Thoracic aorta (tissue), 2 donors: ENCODE measurements around the gene LYPD6B. TPM values are rescaled to one million over a fixed set of nuclear protein-coding genes. Genes with fewer than 3 reads are reported as not detected.

Experiments
- ATAC-seq: fragments of 150-250 bp; one replicate; pipeline ENCODE4 v1.8.0; 2017; ENCODE audit warnings: low read depth; ENCODE audit not compliant: insufficient number of reproducible peaks, low FRiP score
- DNase-seq: peaks from one replicate; pipeline ENCODE4 v3.0.0-alpha.2; 2020; ENCODE audit warnings: low spot score
- H3K27ac ChIP-seq, 2 donors: fragments of 200-600 bp; sonication (generic); 1 replicate in 1 of 2; 2 replicates in 1 of 2; pipeline ENCODE4 v1.5.1; 2016; ENCODE audit warnings: mild to moderate bottlenecking in 2 of 2, moderate library complexity in 2 of 2
- H3K27me3 ChIP-seq: fragments of 200-600 bp; sonication (generic); replicated peaks from 2 replicates; pipeline ENCODE4 v1.6.0; 2016; ENCODE audit warnings: mild to moderate bottlenecking; ENCODE audit not compliant: insufficient read depth
- H3K36me3 ChIP-seq: fragments of 200-600 bp; sonication (generic); one replicate; pipeline ENCODE4 v1.5.1; 2016
- H3K4me1 ChIP-seq, 2 donors: fragments of 200-600 bp; sonication (generic); 1 replicate in 1 of 2; 2 replicates in 1 of 2; pipeline versions ENCODE4 v1.5.1 to v1.6.0; 2016; ENCODE audit warnings: low read depth in 2 of 2, mild to moderate bottlenecking in 1 of 2; ENCODE audit not compliant: control insufficient read depth in 1 of 2
- H3K4me3 ChIP-seq: fragments of 200-600 bp; sonication (generic); 2 replicates; pipeline ENCODE4 v1.5.1; 2016; ENCODE audit warnings: mild to moderate bottlenecking
- H3K9me3 ChIP-seq: fragments of 200-600 bp; sonication (generic); 2 replicates; pipeline ENCODE4 v1.5.1; 2016
- total RNA-seq, 2 donors: library from RNA; depleted of rRNA; stranded (reverse); fragments of >200 nt; gene quantifications; one replicate each; pipeline versions ENCODE4 v1.1.0 to v1.2.3, GENCODE V29; 2016
- TF ChIP-seq, protein P1 (sequence below): fragments of 200-600 bp; sonication (generic); IDR thresholded peaks from one replicate; pipeline ENCODE4 v1.5.1; 2019; ENCODE audit warnings: antibody characterized with exemption

LYPD6B gene
- total RNA-seq, 2 donors from 2014 or later: not detected

DNA sequence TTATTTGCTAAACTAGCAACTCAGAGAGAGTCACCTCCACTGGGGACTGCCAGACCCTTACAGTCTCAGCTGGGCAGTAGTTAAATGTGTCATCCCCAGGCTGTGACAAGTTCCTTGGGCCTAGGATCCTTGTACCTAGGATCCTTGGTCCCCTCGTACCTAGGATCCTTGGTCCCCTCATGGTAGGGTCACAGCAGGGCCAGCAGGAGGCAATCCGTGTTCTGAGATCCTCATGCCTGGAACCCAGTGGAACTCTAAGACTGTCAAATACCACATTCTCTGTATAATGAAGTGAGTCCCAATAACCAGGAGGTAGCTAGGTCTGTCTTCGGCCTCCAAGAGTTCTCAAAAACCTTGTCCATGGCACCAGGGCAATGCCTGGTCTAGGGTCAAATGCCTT is 60.8 kb downstream of the LYPD6B start:
- TF ChIP-seq, protein P1, sequence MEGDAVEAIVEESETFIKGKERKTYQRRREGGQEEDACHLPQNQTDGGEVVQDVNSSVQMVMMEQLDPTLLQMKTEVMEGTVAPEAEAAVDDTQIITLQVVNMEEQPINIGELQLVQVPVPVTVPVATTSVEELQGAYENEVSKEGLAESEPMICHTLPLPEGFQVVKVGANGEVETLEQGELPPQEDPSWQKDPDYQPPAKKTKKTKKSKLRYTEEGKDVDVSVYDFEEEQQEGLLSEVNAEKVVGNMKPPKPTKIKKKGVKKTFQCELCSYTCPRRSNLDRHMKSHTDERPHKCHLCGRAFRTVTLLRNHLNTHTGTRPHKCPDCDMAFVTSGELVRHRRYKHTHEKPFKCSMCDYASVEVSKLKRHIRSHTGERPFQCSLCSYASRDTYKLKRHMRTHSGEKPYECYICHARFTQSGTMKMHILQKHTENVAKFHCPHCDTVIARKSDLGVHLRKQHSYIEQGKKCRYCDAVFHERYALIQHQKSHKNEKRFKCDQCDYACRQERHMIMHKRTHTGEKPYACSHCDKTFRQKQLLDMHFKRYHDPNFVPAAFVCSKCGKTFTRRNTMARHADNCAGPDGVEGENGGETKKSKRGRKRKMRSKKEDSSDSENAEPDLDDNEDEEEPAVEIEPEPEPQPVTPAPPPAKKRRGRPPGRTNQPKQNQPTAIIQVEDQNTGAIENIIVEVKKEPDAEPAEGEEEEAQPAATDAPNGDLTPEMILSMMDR: no peak
- no peak for ATAC-seq

DNA sequence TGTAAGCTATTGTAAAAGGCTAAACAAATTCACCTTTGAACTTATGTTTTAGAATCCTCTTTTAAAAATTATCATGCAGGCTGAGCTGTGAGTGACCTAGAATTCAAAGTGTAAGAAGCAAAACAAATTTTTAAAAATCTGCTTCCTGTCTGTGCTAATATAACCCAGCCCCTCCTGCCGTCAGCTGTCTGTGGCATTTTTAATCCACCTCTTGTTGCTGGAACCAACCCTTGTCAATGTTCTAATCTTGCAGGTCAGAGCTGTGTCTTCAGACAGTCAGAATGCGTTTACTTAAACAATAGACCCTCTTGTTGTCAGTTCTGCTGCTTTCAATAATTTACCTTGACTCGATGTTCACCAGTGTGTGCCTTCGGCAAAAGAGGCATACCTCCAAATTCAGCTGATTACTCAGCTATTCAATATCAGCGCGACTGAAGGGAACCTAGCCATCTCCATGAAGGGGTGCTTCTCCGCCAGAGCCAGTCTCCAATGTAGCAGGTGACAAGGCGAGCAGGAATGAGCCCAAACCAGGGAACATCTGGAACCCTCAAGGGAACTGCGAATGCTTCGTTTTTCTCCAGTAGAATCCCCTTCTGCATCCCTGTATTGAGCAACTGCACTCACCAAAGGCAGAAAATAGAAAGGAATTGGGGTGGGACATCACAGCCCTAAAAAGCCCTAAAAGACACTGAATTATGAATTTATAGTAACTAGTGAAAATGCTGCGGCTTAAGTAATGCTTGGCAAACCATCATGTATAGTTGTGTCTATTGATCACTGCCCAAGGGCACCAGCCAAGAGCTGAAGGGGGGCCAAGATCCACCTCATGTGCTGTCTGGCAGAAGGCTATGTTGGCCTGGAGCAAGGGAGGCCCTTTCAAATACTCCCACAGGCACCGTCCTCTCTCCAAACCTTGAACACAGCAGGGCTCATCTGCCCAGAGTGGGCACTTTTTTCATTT is 62.5 kb downstream of the LYPD6B start:
- Histone ChIP-seq H3K4me3 (peak overlapping the region; percentile 24), H3K36me3 (no peaks in the 10 kb centered on the region), H3K4me1 (peaks cover 0 to 10% of the 10 kb centered on the region in 2 donors), H3K9me3 (no peaks in the 10 kb centered on the region), H3K27ac (no peak overlapping the region), H3K27me3 (no peaks in the 10 kb centered on the region)
- no peak for DNase-seq
- no peak for ATAC-seq
- TF ChIP-seq, protein P1: no peak

More for the DNA sequence above, 60.8 kb downstream of the LYPD6B start:
- no peaks in the 10 kb centered on the region for H3K36me3 ChIP-seq
- H3K4me3 ChIP-seq: no peak overlapping the region
- H3K9me3 ChIP-seq: no peaks in the 10 kb centered on the region
- DNase-seq: no peak
- no peak overlapping the region for H3K27ac ChIP-seq
- no peaks in the 10 kb centered on the region for H3K27me3 ChIP-seq
- H3K4me1 ChIP-seq: peaks cover 0 to 10% of the 10 kb centered on the region in 2 donors

DNA sequence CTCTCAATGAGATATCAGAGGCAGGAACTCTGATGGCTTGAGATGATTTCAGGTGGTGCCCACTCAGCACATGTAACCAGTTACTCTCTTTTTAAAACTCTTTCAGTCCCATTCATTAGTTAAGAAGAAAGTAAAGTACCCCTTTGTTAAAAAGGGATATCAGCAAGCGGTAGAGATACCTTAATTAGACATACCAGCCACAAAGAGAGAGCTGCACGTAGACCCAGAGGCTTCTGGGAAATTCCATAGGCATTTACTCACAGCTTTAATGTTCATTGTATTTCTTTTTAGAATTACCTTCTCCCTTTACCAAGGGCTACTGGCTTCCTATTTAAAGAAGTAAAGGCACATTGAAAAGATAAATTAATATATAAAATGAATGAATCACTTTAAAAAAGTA is 63.3 kb downstream of the LYPD6B start:
- DNase-seq (no peak), ATAC-seq (no peak)
- no peak overlapping the region for H3K4me3 ChIP-seq
- no peaks in the 10 kb centered on the region for H3K27me3 ChIP-seq
- H3K36me3 ChIP-seq: no peaks in the 10 kb centered on the region
- H3K9me3 ChIP-seq: no peaks in the 10 kb centered on the region
- peaks cover 0 to 10% of the 10 kb centered on the region in 2 donors for H3K4me1 ChIP-seq
- no peak overlapping the region for H3K27ac ChIP-seq
- TF ChIP-seq, protein P1: no peak

DNA sequence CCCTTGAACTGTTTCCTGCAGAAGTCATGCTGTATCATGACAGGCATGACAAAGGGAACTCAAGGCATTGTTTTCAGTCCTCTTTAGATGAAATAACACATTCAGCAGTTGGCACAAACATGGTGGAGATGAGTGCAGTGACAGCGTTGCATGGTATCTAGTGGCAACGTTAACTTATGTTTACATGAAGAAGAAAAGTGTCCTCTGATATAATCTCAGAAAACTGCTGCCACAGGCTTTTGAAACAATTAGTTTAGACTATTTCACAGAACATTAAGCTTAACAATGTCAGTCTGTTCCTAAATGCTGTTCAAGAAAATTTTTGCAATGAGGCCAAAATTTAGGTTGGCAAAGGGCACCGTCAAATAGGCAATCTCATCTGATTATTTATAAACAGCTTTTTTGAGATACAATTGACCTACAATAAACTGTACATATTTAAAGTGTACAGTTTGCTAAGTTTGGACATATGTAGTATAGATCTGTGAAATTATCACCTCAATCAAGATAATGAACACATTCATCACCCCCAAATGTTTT is 64.7 kb downstream of the LYPD6B start:
- no peak for ATAC-seq
- H3K4me3 ChIP-seq: no peak overlapping the region
- TF ChIP-seq, protein P1: no peak
- no peak overlapping the region for H3K27ac ChIP-seq
- DNase-seq: no peak
- no peaks in the 10 kb centered on the region for H3K27me3 ChIP-seq
- peaks cover 0 to 10% of the 10 kb centered on the region in 2 donors for H3K4me1 ChIP-seq
- no peaks in the 10 kb centered on the region for H3K9me3 ChIP-seq
- no peaks in the 10 kb centered on the region for H3K36me3 ChIP-seq

DNA sequence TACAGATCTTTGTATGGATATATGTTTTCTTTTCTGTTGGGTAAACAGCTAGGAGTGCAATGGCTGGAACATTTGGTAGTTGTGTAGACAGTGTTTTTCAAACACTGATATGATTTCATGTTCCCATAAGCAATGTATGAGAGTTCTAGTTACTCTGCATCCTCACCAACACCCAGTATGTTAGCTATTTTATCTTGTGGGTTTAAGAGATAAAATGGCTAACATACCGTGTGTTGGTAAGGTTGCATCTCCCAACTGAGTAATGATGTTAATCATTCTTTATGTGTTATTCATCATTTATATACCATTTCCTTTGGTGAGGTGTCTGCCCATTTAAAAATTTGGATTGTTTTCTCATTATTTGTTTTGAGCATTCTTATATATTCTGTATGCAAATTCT is 65.7 kb downstream of the LYPD6B start:
- Histone ChIP-seq H3K9me3 (no peaks in the 10 kb centered on the region), H3K4me3 (no peak overlapping the region), H3K27me3 (no peaks in the 10 kb centered on the region), H3K27ac (no peak overlapping the region), H3K4me1 (peaks cover 0 to 10% of the 10 kb centered on the region in 2 donors), H3K36me3 (no peaks in the 10 kb centered on the region)
- DNase-seq (no peak), ATAC-seq (no peak)
- TF ChIP-seq, protein P1: no peak
